HG03342 (cell line): ENCODE results near the gene SH2B3.

Experiments
- ATAC-seq: cut with Tn5 transposase; IDR thresholded peaks from one replicate; pipeline ENCODE4 v1.9.1; 2021; ENCODE audit warnings: mild to moderate bottlenecking, moderate library complexity; ENCODE audit not compliant: unreplicated experiment

Gene SH2B3

GRCh38 chr12:111408686-111409402 is 3.1 kb downstream of the SH2B3 start:
- ATAC-seq, result no peak

- no peak for ATAC-seq
Measured at GRCh38 chr12:111409403-111409779, 3.7 kb downstream of the SH2B3 start.

DNA sequence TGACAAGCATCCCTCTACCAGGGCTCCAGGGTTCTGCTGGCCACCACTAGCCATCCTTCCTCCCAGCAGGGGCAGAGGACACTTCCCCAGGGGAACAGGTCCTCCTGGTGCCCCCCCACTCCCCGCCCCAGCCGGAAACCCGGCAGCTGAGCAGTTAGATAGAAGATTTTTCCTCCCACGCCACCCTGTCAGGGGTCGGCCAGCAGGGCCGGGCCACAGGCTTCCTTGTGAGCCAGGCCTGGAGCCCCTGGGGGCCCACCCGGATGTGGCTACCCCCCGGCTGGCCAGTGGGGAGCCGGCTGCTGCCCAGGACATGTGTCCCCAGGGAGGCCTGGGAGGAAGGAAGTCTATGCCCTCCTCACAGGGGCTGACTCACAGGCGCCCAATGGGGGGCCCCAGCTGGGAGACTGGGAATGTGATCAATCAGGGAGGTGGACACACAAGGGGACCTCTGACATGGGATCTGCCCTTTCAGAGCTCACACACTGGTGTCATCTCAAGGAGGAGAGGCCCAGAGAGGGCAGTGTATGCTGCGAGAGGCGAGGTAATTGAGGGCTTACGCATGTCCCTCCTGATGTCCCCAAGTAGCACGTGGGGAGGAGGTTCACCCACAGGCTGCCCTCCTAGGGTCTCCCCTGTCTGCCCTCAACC is 4.2 kb downstream of the SH2B3 start:
- no peak for ATAC-seq

- ATAC-seq, result no peak
Measured at GRCh38 chr12:111410431-111411184, 4.9 kb downstream of the SH2B3 start.

- no peak for ATAC-seq
Measured at GRCh38 chr12:111411185-111411764, 5.6 kb downstream of the SH2B3 start.

DNA sequence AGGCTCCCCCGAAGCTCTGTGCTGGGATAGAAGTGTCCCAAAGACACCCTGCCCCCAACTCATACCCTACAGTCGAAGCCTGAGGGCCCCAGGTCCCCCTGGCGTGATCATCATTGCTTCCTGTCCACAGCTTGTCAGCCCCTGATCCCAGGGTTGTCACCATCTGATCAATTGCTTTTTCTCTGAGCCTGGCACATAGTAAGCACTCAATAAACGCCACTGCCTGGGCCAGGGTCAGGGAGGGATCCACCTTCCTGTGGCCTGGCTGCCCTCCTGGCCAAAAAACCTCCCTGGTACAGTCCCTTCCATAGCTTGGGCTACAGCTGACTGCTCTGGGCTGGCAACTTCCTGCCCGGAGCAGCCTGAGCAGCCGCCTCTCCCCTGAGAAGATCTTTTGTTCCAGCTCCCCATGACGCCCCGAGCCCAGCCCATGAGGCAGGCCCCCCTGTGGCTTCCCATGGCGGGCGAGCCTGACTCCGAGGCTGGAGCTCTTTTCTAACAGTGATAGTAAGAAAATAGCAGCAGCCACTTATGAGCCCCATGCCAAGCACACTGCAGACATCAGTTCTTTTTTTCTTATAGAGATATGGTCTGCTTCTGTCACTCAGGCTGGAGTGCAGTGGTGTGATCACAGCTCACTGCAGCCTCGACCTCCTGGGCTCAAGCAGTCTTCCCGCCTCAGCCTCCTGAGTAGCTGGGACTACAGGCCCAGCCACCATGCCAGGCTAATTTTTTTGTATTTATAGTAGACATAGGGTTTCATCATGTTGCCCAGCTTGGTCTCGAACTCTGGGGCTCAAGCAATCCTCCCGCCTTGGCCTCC is 6.5 kb downstream of the SH2B3 start:
- no peak for ATAC-seq

DNA sequence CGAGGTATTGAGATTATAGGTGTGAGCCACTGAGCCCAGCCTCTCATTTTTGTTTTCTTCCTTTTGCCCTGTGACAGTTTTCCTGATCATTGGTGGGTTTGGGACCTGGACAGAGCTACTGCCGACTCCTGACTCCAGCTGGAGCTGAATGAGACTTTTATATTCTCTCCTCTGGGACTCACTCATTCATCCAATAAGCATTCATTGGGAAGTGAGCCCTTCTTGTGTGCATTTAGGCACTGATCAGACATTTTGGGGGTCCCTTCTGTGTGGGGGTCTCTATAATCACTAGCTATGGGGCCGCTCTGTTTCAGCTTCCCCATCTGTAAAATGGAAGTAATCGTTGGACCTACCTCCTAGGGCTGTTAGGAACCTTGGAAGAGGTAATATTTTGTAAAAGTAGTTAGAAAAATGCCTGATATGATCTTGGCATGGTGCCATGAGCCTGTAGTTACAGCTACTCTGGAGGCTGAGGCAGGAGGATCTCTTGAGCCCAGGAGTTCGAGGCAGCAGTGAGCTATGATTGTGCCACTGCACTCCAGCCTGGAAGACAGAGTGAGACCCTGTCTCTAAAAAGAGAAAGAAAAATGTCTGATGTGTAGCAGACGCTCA is 7.2 kb downstream of the SH2B3 start:
- ATAC-seq, result no peak

DNA sequence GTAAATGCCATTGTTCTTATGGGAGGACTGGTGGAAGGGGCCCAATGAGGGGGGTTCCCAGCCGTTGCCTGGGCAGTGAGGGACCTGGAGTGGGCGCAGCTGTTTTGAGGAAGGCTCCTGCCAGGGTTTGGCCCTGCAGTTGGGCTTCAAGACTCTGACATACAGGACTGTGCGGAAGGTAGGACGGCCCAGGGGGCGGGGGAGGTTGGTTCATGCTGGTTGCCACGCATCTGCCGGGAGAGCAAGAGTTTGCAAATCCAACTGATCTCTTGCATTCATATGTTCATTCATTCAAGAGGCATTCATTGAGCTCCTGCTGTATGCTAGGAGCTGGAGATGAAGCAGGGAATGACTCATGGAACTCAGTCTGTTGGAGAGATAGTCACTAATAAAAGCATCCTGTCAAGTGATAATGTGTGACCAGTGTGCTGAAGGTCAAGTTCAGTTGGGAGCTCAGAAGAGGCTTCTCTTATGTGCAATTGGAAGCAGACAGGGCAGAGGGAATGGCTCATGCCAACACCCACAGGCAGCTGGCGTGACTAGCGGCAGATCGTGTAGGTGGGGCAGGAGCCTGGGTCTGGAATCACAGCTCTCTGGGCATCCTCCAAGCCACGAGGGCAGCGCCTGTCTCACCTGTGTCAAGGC is 7.8 kb downstream of the SH2B3 start:
- ATAC-seq, result no peak

- ATAC-seq, result no peak
Measured at GRCh38 chr12:111414711-111415252, 9.1 kb downstream of the SH2B3 start.

DNA sequence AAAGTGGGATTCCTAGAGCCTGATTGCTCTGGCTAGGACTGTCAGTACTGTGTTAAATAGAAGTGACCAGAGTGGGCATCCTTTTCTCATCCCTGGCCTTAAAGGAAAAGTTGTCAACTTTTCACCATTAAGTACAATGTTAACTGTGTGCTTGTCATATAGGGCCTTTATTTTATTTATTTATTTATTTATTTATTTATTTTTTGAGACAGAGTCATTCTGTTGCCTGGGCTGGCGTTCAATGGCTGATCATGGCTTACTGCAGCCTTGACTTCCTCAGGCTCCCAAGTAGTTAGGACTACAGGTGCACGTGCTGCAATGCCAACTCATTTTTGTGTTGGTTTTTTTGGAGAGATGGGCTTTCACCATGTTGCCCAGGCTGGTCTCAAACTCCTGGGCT is 11.6 kb downstream of the SH2B3 start:
- no peak for ATAC-seq

DNA sequence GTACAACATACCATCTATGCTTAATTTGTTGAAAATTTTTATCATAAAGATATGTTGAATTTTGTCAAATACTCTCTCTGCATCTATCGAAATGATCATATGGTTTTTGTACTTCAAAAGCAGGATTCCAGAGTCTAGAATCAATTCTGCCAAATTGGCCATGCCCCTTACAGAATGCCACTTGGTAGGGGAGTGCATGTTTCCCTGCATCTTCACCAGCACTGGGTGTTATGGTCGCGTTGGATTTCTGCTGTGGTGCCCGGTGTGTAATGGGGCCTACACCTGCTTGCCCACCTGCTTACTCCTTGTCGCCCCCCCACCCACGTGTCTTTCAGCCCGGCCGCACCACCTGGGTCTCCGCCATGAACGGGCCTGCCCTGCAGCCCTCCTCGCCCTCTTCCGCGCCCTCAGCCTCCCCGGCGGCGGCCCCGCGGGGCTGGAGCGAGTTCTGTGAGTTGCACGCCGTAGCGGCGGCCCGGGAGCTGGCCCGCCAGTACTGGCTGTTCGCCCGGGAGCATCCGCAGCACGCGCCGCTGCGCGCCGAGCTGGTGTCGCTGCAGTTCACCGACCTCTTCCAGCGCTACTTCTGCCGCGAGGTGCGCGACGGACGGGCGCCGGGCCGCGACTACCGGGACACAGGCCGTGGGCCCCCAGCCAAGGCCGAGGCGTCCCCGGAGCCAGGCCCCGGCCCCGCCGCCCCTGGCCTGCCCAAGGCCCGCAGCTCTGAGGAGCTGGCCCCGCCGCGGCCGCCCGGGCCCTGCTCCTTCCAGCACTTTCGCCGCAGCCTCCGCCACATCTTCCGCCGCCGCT is 12.3 kb downstream of the SH2B3 start:
- ATAC-seq, result no peak

GRCh38 chr12:111418594-111418880 is 12.8 kb downstream of the SH2B3 start:
- ATAC-seq, result no peak

DNA sequence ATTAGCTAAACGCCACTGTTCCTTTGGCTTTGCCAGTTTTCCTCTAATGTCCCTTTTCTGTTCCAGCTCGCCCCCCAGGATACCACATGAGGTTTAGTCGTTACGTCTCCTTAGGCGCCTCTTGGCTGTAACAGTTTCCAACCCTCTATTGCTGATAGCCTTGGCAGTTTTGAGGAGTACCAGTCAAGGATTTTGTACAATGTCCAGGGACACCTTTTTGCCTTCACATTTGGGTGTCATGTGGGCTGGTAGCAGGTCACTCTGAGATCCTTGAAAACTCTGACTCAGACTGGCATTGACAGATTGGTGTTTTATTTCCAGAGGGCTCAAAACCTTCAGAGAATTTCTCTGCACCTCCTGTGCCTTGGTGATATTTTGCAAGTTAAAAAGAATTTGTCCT is 14.1 kb downstream of the SH2B3 start:
- no peak for ATAC-seq

DNA sequence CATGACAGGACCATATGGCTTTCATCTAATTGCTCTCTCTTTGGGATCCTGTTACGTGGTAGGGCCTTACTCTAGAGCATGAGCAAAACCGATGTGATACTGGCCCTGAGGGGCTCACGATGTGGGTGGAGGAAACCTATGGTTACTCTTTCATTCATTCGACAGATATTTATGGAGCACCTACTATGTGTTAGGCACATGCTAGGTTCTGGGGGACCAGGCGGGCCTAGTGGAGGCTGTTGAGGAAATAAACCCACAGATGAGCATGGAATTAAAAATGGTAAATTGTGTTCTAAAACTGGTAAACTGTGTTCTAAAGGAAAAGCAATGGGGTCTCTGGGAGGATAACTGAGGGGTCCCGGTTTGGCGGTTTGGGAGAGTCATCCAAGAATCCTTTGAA is 14.8 kb downstream of the SH2B3 start:
- ATAC-seq, result no peak

- ATAC-seq, result no peak
Measured at GRCh38 chr12:111424189-111424792, 18.6 kb downstream of the SH2B3 start.

GRCh38 chr12:111424793-111425251 is 19.1 kb downstream of the SH2B3 start:
- no peak for ATAC-seq

DNA sequence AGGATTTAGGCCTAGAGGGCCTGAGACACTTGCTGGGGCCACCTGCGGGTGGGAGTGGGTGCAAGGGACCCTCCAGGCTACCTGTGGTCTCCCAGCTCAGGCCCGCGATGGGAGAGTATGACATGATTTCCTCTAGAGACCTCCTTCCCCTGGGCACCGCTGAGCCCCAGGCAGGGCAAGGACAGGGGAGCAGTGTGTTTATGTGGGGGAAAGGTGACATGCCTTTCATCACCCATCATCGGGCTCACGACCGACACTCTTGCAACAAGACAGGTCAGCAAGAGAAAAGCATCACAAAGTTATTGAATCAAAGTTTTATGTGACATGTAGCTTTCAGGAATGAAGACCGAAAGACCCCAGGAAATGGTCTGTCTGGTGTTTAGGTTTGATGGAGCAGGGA is 19.9 kb downstream of the SH2B3 start:
- ATAC-seq, result no peak

- no peak for ATAC-seq
Measured at GRCh38 chr12:111426344-111427185, 20.8 kb downstream of the SH2B3 start.
